Stimulated activated CD8-positive, alpha-beta memory T cell treated with anti-CD3 and anti-CD28 coated beads, Interleukin-2, amount 100 ng/mL, for 1 hour (primary cell): ENCODE results near the gene E2F2.

Experiments used
- DNase-seq, 2 donors: peaks; one replicate each; pipeline ENCODE4 v3.0.0-alpha.2; 2020; ENCODE audit warnings: low read depth in 2 of 2

The E2F2 gene

DNA sequence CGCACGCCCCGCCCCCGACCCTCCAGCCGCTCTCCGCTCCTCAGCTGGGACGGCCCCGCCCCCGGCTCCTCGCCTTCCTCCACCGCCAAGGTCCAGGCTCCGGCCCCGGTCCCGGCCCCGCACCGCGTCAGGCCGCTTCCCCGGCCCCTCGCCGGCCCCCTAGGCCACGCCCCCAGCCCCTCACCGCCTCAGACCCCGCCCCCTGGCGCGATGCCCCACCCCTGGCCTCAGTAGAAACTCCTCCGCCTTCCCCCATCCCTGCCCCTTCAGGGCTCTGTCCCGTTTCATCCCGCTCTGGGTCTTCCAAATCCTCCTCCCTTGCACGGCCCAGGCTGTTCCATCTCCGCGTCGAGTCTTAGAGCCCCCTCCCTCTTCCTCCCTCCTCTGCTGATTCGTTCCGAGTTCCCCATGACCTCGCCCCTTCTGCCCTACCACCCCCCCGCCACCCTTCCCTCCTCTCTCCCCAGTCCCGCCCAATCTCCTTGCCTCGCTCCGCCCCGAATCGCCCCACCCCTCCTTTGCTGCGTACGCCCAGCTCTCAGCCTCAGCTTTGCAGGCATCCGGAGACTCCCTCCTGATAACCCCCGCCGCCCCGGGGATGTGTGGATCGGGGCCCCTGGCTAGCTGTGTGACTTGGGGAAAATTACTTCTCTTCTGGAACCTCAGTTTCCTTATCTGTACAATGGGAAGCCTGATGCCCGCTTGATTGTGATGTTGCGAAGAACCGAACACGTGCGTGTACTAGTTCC is 46.6 kb downstream of the E2F2 start:
- DNase-seq, result peak; percentile 69 to 86

DNA sequence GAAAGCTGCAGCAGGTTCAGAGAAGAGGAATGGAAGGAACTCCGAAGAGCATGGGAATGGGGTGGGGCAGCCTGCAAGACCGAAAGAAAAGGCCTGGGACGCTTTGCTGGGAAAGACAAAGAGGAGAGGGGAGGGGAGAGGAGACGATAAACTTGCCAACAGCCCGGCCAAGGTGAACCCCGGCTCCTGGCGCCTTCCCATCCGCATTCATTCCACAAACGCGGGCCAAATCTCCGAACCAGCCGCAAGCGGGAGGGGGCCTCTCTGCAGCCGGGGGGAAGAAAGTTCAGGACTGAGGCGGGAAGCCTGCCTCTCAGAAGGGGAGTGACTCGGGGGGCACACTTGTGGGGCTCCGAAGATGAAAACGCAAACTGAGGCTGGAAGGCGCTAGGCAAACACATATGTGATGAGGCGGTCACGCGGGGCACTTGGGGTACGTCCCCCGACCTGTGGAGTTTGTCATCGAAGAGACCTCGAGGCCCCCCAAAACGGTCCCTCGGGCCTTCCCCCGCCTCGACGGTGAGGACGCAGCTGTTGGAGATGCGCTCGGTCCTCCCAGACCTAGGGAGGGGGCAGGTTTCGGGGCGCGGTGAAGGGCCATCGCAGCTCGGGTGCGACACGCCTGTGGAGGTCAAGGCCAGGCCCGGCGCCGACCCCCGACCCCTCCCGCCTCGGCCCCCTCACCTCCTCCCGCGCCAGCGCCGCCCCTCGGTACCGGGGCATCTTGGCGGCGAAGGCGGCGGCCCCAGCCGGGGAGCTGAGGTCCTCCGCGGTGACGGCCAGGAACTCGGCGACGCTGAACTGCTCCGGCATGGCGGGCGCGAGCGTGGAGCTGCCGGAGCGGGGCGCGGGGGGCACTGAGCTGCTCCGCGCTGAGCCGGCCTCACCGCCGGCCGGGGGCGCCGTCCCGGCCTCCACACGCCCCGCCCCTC is 47.4 kb downstream of the E2F2 start, which contains the start of gene ASAP3:
TSS of gene ASAP3 (minus strand) at position 859 of the 932 bp plus-strand sequence. CDS start at position 813, 46 bp downstream.
- DNase-seq, result no peak

DNA sequence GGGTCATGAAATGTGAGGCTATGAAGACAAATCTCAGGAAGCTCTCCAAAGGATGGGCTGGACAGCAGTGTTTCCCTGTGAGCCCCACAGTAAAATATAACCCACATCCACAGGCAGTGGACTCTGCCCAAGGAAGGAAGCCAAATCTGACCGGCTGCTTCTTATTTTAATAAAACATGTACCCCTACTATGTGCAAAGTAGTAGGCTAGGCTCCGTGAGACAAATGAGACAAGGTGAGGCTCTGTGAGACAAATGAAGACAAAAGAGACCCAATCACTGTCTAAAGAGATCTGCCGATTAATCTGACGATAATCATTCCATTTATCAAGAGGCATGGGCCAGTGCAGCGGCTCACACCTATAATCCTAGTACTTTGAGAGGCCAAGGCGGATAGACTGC is 49.1 kb downstream of the E2F2 start:
- DNase-seq, result no peak

DNA sequence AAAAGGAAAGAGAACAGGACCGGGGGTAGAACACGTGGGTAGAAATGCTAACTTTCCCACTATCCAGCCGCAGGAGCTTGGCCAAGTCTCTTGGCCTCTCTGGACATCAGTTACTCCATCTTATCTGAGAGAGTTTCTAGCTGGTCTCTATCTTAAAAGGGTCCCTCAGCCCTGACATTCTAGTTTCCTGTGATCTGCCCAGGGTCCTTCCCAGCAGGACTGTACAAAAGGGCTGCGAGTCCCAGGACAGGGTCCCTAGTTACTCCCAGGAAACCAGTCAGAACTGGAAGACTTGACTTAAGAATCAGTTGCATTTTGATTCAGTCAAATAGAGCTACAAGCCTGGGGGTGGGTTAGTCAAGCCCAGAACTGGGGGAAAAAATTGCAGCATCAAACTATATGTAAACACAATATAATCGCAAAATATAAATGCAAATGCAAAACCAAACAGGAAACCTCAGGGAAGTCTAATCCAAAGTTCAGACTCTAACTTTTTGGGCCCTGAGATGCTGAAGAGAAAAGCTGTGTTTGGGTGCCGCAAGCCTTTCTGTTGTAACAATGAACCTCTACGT is 49.9 kb downstream of the E2F2 start:
- DNase-seq, result no peak

DNA sequence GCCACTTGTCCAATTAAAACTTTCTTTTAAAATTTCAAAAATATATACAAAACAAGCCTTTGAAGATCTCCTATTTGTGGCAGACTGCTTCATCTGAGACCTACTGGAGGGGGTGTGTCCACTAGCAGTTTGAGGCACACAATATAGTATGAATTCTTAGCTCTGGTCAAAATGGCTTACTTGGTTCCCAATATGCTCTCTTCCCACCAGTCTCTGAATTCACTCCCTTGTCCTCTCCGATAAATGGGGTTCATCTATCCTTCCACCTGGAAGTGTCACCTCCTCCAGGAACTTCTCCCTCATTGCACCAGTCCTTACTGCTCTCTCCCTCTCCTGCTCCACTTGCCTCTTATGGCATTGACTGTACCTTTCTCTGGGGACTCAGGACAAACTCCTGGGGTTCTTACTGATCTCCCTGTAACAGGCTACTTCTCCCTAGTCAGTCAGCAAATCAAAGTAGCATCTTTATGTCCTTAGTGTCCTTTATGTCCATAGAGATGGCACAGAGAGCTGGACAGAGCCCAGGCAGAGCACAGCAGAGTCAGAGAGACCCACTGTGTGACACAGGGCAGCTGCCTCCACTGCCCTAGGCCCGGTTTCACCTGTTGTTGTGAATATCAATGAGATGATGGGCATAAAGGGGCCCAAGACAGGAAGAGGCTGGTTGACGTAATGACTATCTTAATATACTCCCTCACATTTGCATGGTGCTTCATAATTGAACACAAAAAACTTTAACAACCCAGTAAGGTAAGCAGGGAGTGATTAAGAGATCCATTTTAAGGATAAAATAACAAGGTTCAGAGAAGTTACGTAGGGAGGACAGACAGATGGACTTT is 50.6 kb downstream of the E2F2 start:
- DNase-seq, result no peak

DNA sequence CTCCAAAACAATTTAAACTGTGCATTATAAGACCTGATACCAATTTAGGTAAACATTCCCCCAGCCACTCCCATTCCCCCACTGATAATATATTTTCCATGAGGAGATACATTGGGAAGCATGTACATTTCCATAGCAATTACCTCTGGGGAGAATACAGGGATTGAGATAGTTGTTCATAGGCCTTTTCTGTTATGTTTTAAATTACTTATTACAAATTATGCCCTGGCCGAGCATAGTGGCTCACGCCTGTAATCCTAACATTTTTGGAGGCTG is 51.4 kb downstream of the E2F2 start:
- DNase-seq, result no peak

DNA sequence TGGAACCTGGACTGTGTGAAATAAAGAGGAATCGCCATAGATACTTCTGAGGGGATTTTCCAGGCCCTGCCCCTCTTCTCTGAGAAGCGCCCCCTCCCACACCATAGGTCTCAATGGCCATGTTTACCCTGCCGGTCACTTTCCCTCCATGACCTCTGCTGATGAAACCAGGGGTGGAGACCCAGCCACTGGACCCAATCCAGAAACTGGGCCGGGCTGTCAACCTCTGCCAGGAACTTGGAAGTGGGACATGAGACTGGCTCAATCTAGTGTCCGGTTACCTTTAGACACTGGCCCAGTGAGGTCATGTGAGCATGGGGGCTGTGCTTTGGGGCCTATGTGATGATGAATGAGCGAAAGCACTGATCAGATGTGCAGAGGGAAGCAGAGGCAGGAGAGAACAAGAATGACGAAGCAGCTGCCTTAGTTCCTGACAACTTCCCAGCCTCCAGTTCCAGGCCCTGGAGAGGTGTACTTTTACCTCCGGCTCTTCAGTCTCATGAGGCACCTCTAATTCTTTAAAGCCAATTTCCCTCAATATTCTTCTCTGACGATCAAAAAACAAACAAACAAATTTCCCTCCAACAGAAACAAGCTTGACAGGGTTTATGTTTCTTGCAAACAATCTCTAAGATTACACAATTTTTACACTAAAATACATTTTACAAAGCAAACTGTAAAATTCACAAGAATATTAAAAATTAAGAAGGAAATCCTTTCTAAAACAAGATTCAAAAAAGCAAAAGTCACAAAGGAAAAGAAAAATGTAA is 52.0 kb downstream of the E2F2 start:
- no peak for DNase-seq

DNA sequence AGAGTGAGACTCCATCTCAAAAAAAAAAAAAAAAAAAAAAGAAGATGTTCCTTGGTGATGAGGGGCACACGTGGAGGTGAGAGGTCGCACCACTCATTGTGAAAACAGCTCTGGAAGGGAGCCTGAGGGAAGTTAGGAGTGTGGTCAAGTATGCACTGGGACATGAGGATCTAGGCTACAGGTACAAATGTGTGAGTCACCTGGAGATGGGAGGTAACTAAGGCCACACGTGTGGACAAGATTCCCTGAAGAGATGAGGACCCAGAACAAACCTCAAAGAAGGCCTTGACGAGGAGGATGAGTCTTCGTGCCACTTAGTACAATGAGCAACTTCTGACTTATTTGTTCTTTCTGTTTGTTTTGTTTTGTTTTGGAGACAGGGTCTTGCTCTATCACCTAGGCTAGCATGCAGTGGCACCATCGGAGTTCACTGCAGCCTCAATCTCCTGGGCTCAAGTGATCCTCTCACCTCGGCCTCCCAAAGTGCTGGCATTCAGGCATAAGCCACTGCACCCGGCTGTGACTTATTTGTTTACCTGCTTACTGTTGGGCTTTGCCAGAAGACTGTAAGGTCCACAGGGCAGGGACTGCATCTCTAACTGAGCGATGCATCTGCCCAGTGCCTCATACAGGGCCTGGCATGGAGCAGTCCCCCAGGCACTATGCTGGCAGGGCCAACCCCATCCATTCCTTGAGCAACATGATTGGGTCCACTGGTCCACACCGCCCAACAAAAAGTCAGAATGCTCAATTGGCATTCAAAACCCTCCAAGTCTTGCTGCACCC is 53.5 kb downstream of the E2F2 start:
- DNase-seq, result no peak

DNA sequence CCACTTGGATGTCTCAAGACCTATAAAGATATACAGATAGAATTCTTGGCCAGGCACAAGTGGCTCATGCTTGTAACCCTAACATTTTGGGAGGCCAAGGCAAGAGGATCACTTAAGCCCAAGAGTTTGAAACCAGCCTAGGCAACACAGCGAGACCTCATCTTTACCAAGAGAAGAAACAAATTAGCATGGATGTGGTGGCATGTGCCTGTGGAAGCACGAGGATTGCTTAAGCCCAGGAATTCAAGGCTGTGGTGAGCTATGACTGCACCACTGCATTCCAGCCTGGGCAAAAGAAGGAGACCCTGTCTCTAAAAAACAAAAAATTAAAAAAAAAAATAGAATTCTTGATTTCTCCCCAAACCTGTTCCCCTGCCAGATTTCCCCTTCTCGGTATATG is 55.4 kb downstream of the E2F2 start:
- no peak for DNase-seq

DNA sequence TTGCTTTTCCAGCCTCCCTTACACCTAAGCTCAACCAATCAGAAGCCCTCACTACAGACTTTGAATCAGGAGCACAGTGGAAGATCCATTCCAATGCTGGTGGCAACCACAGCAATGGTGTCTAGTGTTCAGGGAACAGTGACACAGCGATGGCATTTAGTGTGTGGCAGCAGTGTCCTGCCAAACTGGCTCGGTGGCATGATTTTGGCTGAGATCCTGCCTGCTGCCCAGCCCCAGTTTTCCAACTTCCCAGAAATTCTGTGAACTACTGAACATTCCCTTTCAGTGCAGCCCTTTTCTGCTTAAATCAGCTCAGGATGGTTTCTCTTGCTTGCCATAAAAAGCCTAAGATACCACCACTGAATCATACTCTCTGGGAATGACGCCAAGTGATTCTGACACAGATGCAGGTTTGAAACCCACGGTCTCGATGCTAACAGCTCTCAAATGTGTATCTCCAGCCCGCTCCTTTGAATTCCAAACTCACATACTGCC is 55.9 kb downstream of the E2F2 start:
- no peak for DNase-seq

DNA sequence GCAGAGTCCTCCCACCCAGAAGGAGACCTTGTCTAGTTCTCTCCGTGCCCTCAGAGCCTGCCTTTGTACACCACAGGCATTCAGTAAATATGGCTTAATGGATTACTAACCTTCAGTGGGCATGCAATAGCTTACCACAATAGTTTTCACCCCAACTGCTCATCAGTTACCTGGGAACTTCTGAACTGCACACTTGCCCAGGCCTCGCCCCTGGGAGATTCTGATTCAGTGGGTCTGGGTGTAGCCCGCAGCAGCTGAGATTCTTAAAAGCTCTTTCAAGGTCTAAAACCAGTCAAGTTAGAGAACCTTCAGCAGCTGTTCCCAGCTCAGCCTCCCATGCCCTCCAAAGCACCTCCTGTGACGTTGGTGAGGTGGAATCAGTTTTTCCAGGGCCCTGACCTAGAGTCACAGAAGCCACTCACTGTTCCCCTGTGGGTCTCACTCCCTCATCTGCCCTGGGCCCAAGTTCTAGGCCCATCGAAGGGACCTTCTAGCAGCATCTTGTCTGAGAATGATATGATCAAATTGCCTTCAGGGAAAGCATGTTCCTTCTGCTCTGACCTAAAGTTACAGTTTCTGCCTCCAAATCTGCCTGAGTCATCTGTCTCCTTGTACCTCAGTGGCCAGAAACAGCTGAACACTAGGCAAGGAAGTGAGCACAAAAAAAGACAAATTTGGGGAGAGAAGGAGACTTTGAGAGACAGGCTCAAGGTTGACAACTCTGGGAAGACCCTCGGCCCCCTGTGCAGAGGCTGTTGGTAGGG is 57.8 kb downstream of the E2F2 start:
- DNase-seq, result no peak

DNA sequence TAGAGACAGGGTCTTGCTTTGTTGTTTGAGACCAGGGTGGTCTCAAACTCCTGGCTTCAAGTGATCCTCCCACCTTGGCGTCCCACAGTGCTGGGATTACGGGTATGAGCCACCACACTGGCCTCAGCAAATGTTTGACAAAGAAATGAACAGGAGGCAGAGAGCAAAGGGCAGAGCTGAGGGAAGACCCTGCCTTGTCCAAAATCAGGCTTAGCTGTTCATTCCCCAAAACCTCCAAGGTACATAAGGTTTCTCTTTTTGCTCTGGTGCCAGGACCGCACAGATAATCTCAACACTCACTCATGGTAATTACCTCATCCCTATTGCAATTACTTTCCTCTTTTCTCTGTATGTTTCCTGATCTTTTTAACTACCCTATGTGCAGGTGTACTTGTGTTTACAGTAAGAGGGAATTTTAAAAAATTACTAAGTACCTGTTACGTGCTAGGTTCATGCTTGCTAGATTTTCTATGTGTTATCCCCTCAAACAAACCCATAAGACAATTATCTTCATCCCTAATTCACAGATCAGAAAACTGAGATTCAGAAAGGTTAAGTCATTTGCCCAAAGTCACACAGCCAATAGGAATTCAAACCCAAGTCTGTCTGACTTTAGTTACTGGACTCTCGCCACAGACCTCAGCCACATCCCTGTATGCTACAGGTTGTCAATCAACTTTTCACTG is 58.5 kb downstream of the E2F2 start:
- DNase-seq, result no peak

DNA sequence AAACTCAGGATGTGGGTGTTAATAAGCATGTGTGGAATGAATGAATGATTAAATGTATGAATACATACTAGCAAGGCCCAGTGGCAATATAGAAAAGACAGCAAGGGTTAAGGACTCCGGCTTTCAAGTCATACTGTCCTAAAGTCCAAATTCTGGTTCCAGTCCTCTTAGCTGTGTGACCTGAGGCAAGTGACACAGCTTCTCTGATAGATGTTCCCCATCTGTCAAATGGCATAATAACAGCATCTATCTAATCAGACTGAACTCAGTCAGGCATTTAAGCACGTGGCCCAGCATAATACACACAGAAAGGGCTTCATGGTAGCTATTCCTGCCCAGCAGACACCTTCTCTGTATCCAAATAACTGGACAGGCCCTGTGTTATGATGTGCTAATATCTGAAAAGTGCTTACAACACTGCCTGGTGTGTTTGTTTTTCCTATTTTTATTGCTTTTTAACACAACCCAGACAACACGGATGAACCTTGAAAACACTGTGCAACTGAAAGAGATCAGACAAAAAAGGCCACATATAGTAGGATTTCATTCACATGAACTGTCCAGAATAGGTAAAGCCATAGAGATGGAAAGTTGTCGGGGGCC is 59.5 kb downstream of the E2F2 start:
- no peak for DNase-seq

DNA sequence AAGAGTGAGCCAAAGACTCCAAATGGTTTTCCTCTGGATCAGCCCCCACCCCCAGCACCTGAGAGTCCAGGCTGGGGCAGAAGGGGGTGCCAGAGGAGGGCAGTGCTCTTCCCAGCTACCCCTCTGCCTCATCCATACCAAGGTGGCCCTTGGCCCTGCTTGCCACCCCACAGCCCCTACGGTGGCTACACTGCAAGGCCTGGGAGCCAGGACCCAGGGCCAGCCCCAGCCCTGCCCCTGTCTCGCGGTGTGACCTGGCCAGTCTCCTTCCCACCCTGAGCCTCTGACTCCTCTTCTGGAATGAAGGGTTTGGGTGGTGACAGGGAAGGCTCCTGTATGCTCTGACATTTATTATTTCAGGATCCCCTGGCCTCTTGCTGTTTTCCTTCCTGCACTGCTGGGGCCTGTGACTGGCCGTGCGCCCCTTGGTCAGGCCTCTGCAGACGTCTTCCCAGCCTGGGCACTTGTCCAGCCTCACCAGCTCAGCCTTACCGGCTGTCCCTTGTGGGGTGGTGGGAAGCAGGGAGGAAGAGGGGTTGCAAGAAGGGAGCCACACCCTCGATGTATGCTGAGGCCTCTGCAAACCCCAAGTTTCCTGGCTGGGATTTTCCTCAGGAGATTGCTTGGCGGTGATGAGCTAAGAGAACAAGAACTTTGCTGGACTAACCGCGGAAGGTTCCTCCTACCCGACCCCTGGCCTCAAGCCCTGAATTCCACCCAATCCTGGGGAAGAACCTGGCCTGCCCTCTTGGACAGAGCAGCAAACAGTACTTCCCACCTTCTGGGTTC is 60.6 kb downstream of the E2F2 start:
- DNase-seq, result no peak

DNA sequence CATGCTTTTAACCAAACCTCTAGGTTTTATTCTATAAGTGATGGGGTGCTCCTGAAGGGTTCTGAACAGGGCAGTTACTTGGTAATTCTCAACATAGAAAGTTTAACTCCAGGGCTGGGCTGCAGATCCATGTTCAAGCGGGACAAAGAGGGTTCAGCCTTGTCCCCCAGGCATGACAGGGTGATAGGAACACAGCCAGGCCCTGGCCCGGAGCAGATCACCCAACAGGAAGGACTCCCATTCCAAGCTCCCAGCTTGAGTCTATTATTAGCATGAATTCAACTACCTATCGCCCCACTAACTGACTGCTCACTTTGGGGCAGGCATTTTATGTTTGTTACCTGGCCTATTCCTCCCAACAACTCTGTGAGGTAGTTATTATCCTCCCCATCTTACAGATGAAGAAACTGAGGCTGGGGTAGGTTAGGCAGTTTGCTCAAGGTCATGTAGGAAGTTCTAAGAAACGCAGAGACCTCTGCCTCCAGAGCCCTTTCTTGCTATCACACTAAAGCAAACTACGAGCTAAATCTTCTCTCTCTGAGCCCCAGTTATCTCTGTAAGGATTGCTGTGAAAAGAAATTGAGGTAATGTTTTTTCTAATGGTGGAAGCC is 61.6 kb downstream of the E2F2 start:
- no peak for DNase-seq

DNA sequence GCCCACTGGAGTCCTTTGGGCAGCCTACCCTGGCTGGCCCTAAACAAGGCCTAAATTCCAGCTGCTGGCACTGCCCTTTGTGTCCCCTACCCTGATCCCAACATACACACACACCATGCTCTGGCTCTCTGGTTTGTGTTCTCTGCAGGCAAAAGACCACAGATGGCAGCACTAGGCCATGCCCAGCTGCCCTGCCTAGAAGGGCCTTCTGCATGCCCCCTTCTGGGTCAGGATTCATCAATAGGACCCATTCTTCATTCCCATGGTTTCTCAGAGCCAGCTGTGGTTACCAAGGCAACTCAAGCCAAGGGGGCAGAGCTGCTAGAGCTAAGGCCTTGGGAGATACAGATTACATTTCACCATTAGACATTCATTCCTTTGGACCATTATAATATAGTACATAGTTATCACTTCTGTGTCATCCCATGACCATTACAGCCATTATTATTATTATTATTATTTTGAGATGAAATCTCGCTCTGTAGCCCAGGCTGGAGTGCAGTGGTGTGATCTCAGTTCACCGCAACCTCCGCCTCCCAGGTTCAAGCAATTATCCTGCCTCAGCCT is 64.5 kb downstream of the E2F2 start:
- DNase-seq, result no peak

DNA sequence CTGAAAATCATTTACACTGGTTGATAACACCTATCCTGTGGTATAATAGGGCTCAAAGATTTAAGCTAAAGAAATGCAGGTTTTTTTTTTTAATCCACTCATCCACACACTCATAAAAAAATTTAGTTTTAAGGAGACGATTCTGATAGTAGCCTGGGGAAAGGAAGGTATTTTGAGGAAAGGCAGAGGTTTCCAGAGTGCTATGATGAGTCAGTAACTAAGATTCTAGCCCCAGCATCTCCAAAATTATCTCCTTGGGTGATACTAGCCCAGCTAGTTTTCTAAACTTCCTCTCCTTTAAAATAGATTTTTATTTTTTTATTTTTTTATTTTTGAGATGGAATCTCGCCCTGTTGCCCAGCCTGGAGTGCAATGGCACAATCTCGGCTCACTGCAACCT is 67.7 kb downstream of the E2F2 start:
- DNase-seq, result no peak
